A549 (cell line): ENCODE measurements around the gene MGMT. TPM values are rescaled to one million over a fixed set of nuclear protein-coding genes. Genes with fewer than 3 reads are reported as not detected.

Experiments used
- ATAC-seq, 2 experiments: fragments of 200-7000 bp in 1 of 2; fragments of >200 bp in 1 of 2; cut with Nextera tagmentation in 1 of 2; cut with Tn5 transposase in 1 of 2; 3 replicates each; pipeline versions ENCODE4 v1.8.0 to v1.9.1; 2018 to 2020; ENCODE audit warnings: mild to moderate bottlenecking in 1 of 2, moderate library complexity in 1 of 2
- CTCF ChIA-PET: fragments of 300-600 bp; sonication (Branson Sonifier 250); formaldehyde crosslinking; extraction: SDS; loops from one replicate; lab custom pipeline; 2021; ENCODE audit warnings: antibody characterized with exemption, inconsistent platforms; lab: Yijun Ruan, JAX
- POLR2A ChIA-PET: fragments of 350-600 bp; formaldehyde crosslinking; extraction: SDS; loops from one replicate; lab custom pipeline; 2021; ENCODE audit warnings: antibody characterized with exemption, inconsistent platforms; lab: Yijun Ruan, JAX
- DNase-seq, 2 experiments: peaks; one replicate each; pipeline versions ENCODE4 v3.0.0 to v3.0.0-alpha.2; 2011 to 2016; ENCODE audit warnings: low read depth in 1 of 2, low spot score in 1 of 2
- FAIRE-seq: peaks from 2 replicates; lab custom pipeline; 2011; peaks lifted over from hg19 to GRCh38; lab: Jason Lieb, UNC
- H3K27ac ChIP-seq, 2 experiments: fragments of >200 bp; sonication (Bioruptor Twin); formaldehyde crosslinking; 3 replicates each; pipeline ENCODE4 v1.5.1; 2016 to 2017
- H3K4me1 ChIP-seq: fragments of >200 bp; sonication (Bioruptor Twin); formaldehyde crosslinking; 3 replicates; pipeline ENCODE4 v1.6.1; 2016
- H3K4me2 ChIP-seq: fragments of >200 bp; sonication (Bioruptor Twin); formaldehyde crosslinking; 3 replicates; pipeline ENCODE4 v1.6.1; 2016
- H3K4me3 ChIP-seq: fragments of >200 bp; sonication (Bioruptor Twin); formaldehyde crosslinking; 3 replicates; pipeline ENCODE4 v1.5.1; 2016
- H3K9me3 ChIP-seq: fragments of >200 bp; sonication (Bioruptor Twin); formaldehyde crosslinking; 3 replicates; pipeline ENCODE4 v1.6.1; 2016
- CBX2 ChIP-seq: fragments of 200-600 bp; sonication (generic); IDR thresholded peaks from 2 replicates; pipeline ENCODE4 v1.6.1; 2016; ENCODE audit warnings: low read depth, mild to moderate bottlenecking, borderline replicate concordance
- EHF ChIP-seq: fragments of 250-450 bp; sonication (Bioruptor Pico); IDR thresholded peaks from 2 replicates; pipeline ENCODE4 v1.5.0; 2020; ENCODE audit warnings: mild to moderate bottlenecking
- ESRRA ChIP-seq: fragments of 150-350 bp; IDR thresholded peaks from 2 replicates; pipeline ENCODE4 v1.6.1; 2014; ENCODE audit warnings: mild to moderate bottlenecking, low read length, borderline replicate concordance
- FOSL2 ChIP-seq, 2 experiments: fragments of 450-650 bp in 1 of 2; fragments of >200 bp in 1 of 2; sonication (Bioruptor Twin) in 1 of 2; formaldehyde crosslinking; IDR thresholded peaks; 2 replicates each; pipeline versions ENCODE4 v1.5.0 to v1.6.1; 2016 to 2020; ENCODE audit warnings: mild to moderate bottlenecking in 1 of 2, moderate library complexity in 1 of 2
- HDAC2 ChIP-seq: fragments of 200-600 bp; sonication (generic); IDR thresholded peaks from 2 replicates; pipeline ENCODE4 v1.6.1; 2016
- HES2 ChIP-seq: fragments of >200 bp; sonication (Bioruptor Twin); formaldehyde crosslinking; IDR thresholded peaks from 2 replicates; pipeline ENCODE4 v1.6.1; 2016
- NFE2L2 ChIP-seq: fragments of 150-350 bp; conservative IDR thresholded peaks from 2 replicates; pipeline ENCODE4 v1.6.1; 2014; ENCODE audit warnings: low read length
- RARB ChIP-seq: fragments of 250-450 bp; sonication (Bioruptor Pico); IDR thresholded peaks from 2 replicates; pipeline ENCODE4 v1.8.0; 2021; ENCODE audit warnings: mild to moderate bottlenecking, moderate library complexity
- REST ChIP-seq: fragments of 200-600 bp; sonication (generic); IDR thresholded peaks from 2 replicates; pipeline ENCODE4 v1.6.1; 2016; ENCODE audit warnings: antibody characterized with exemption, mild to moderate bottlenecking, moderate library complexity
- ZC3H11A ChIP-seq: fragments of 450-650 bp; IDR thresholded peaks from 2 replicates; pipeline ENCODE4 v1.6.1; 2014; ENCODE audit warnings: antibody characterized with exemption, mild to moderate bottlenecking
- WGBS: methylation state at CpG from one replicate; pipeline ENCODE4 v1.1.6; 2017; ENCODE audit errors: missing lambda C conversion rate; 5-methylcytosine and 5-hydroxymethylcytosine counted together
- polyA plus RNA-seq, 4 experiments: library from polyadenylated mRNA; depleted of rRNA in 3 of 4; stranded (reverse); fragments of >200 nt; fragmentation: RNase III in 1 of 4; extraction: RNeasy Plus Mini Kit Qiagen cat#74134 plus additional on column Dnase treatment in 1 of 4; gene quantifications; 2 replicates in 3 of 4; 3 replicates in 1 of 4; pipeline ENCODE4 v1.2.3, GENCODE V29; 2011 to 2017
- TF ChIP-seq, protein P1 (sequence below): fragments of >200 bp; sonication (Bioruptor Twin); formaldehyde crosslinking; IDR thresholded peaks from 3 replicates; pipeline ENCODE4 v1.6.1; 2016
- TF ChIP-seq, protein P2 (sequence below): fragments of 450-650 bp; IDR thresholded peaks from 2 replicates; pipeline ENCODE4 v1.6.1; 2014; ENCODE audit warnings: antibody characterized with exemption
- TF ChIP-seq, protein P3 (sequence below): fragments of 250-450 bp; sonication (Bioruptor Pico); IDR thresholded peaks from 2 replicates; pipeline ENCODE4 v1.5.0; 2020; ENCODE audit warnings: low read depth, mild to moderate bottlenecking, moderate library complexity
- TF ChIP-seq, protein P4 (sequence below): fragments of 250-450 bp; sonication (Bioruptor Pico); IDR thresholded peaks from 2 replicates; pipeline ENCODE4 v1.5.0; 2021; ENCODE audit warnings: mild to moderate bottlenecking, moderate library complexity, borderline replicate concordance
- TF ChIP-seq, protein P5 (sequence below): IDR thresholded peaks from 2 replicates; pipeline ENCODE4 v1.6.1; 2012
- TF ChIP-seq, protein P6 (sequence below): IDR thresholded peaks from 2 replicates; pipeline ENCODE4 v1.6.1; 2012

MGMT gene
- polyA plus RNA-seq, 2 of the 4 experiments (the other 2 are of a cell fraction), result 4.9 to 5.2 TPM

DNA sequence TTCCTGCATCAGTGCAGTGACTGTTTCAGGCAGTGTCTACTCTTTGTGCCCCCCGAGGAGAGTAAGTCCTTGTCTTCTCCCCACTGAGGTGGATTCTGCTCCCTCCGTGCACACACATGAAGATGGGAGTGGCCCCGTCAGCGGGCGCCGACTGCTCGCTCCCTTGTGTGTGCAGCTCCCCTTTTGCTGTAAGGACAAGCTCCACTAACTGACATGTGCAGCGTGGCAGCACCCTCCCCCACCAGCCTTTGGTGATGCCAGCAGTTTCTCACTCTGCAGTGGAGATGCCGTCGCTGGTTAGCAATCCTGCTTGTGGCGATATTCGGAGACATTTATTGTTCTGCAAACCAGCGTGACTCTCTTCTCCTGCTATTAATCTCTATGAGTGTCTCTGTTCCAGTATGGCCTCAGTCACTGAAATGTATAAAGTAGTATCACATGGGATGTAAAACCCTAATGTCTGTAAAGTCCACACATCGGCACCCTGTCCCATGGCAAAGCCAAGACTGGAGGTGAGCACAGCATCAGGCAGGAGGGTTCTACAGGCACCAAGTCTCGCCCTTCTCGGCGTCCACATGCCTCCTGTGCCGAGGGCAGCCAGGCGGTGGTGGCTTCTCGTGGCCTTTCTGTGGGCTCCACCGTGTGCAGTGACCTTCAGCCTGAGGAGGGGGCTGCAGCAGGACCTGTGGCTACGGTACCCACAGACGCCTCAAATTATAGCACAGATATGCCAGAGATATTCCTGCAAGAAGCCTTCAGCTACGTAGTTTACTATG, 294.3 kb downstream of the MGMT start:
- ChIA-PET CTCF (no interaction called here), POLR2A (no interaction called here)
- Histone ChIP-seq H3K4me3 (no peak overlapping the region), H3K9me3 (no peaks in the 10 kb centered on the region), H3K4me1 (no peaks in the 10 kb centered on the region), H3K27ac (no peak overlapping the region), H3K4me2 (no peak overlapping the region)
- DNase-seq (no peak), FAIRE-seq (no peak), ATAC-seq (no peak)
- 58% methylated on average over 18 of the region's 24 CpGs for WGBS
- no peak for TF ChIP-seq HDAC2
- TF ChIP-seq ZC3H11A, result no peak
- TF ChIP-seq ESRRA, result no peak
- no peak for TF ChIP-seq NFE2L2
- TF ChIP-seq, protein P1, sequence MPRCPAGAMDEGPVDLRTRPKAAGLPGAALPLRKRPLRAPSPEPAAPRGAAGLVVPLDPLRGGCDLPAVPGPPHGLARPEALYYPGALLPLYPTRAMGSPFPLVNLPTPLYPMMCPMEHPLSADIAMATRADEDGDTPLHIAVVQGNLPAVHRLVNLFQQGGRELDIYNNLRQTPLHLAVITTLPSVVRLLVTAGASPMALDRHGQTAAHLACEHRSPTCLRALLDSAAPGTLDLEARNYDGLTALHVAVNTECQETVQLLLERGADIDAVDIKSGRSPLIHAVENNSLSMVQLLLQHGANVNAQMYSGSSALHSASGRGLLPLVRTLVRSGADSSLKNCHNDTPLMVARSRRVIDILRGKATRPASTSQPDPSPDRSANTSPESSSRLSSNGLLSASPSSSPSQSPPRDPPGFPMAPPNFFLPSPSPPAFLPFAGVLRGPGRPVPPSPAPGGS, result no peak
- TF ChIP-seq, protein P2, sequence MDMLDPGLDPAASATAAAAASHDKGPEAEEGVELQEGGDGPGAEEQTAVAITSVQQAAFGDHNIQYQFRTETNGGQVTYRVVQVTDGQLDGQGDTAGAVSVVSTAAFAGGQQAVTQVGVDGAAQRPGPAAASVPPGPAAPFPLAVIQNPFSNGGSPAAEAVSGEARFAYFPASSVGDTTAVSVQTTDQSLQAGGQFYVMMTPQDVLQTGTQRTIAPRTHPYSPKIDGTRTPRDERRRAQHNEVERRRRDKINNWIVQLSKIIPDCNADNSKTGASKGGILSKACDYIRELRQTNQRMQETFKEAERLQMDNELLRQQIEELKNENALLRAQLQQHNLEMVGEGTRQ, result no peak
- TF ChIP-seq, protein P3, sequence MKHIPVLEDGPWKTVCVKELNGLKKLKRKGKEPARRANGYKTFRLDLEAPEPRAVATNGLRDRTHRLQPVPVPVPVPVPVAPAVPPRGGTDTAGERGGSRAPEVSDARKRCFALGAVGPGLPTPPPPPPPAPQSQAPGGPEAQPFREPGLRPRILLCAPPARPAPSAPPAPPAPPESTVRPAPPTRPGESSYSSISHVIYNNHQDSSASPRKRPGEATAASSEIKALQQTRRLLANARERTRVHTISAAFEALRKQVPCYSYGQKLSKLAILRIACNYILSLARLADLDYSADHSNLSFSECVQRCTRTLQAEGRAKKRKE (CRISPR knock-in tag), result no peak
- TF ChIP-seq, protein P4, sequence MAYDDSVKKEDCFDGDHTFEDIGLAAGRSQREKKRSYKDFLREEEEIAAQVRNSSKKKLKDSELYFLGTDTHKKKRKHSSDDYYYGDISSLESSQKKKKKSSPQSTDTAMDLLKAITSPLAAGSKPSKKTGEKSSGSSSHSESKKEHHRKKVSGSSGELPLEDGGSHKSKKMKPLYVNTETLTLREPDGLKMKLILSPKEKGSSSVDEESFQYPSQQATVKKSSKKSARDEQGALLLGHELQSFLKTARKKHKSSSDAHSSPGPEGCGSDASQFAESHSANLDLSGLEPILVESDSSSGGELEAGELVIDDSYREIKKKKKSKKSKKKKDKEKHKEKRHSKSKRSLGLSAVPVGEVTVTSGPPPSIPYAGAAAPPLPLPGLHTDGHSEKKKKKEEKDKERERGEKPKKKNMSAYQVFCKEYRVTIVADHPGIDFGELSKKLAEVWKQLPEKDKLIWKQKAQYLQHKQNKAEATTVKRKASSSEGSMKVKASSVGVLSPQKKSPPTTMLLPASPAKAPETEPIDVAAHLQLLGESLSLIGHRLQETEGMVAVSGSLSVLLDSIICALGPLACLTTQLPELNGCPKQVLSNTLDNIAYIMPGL (CRISPR knock-in tag), result no peak
- TF ChIP-seq HES2, result no peak
- TF ChIP-seq EHF, result no peak
- TF ChIP-seq, protein P5, sequence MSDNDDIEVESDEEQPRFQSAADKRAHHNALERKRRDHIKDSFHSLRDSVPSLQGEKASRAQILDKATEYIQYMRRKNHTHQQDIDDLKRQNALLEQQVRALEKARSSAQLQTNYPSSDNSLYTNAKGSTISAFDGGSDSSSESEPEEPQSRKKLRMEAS, result no peak
- TF ChIP-seq RARB (CRISPR knock-in tag), result no peak
- TF ChIP-seq CBX2, result no peak
- TF ChIP-seq, protein P6, sequence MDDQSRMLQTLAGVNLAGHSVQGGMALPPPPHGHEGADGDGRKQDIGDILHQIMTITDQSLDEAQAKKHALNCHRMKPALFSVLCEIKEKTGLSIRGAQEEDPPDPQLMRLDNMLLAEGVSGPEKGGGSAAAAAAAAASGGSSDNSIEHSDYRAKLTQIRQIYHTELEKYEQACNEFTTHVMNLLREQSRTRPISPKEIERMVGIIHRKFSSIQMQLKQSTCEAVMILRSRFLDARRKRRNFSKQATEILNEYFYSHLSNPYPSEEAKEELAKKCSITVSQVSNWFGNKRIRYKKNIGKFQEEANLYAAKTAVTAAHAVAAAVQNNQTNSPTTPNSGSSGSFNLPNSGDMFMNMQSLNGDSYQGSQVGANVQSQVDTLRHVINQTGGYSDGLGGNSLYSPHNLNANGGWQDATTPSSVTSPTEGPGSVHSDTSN, result no peak
- TF ChIP-seq REST, result no peak
- TF ChIP-seq FOSL2 (IDR thresholded peaks at IDR 0.05), result no peak
- no peak for TF ChIP-seq FOSL2 (CRISPR knock-in tag; IDR thresholded peaks at IDR 0.05)
